ENCODE results near the gene MICU1. TPM values are rescaled to one million over a fixed set of nuclear protein-coding genes. Genes with fewer than 3 reads are reported as not detected.

Gene MICU1
- polyA plus RNA-seq, 1 of the 3 experiments (the other 2 are of a cell fraction): 24.6 TPM

- POLR2A ChIA-PET: no interaction called here
- CTCF ChIA-PET: interaction anchor here (0.7 kb wide), 1 partner anchor 44 kb away, joined by 3 read pairs; no protein-coding TSS in a partner anchor
- peaks cover 3% of the 10 kb centered on the region for H3F3A ChIP-seq (replicated peaks; ENCODE audit: insufficient read depth)
Observed at GRCh38 chr10:72407927-72408600, 217.8 kb downstream of the MICU1 start.

More at GRCh38 chr10:72407927-72408600, 217.8 kb downstream of the MICU1 start:
- Histone ChIP-seq H3K9ac (no peak overlapping the region), H4K20me1 (ENCODE audit: insufficient read depth) (no peaks in the 10 kb centered on the region), H3K27me3 (ENCODE audit: insufficient read depth) (no peaks in the 10 kb centered on the region), H3K4me3 (ENCODE audit: low read depth in 2 of 2, low read length in 1 of 2) (no peak overlapping the region), H3K79me2 (ENCODE audit: insufficient read depth) (no peaks in the 10 kb centered on the region), H3K27ac (ENCODE audit: low read depth in 2 of 2, low read length in 1 of 2) (no peak overlapping the region), H3K36me3 (replicated peaks in 1 of 2; ENCODE audit: control insufficient read depth in 1 of 2, insufficient read depth in 2 of 2, low read length in 1 of 2) (no peaks in the 10 kb centered on the region), H2AFZ (ENCODE audit: low read depth) (no peak overlapping the region), H3K9me3 (no peaks in the 10 kb centered on the region), H3K4me1 (ENCODE audit: control insufficient read depth in 1 of 2, insufficient read depth in 2 of 2, low read depth in 1 of 2, low read length in 1 of 2) (no peaks in the 10 kb centered on the region), H3K4me2 (no peak overlapping the region), H3K9me2 (no peaks in the 10 kb centered on the region)
- WGBS (ENCODE audit: low lambda C conversion rate): 94% methylated on average over 7 of the region's 7 CpGs
- no peak for DNase-seq
- TF ChIP-seq NRF1 (IDR thresholded peaks at IDR 0.05; ENCODE audit: low read depth, low read length) (no peak), ELF1 (IDR thresholded peaks at IDR 0.05) (no peak), YY1 (IDR thresholded peaks at IDR 0.05; ENCODE audit: low read depth) (no peak), RXRA (IDR thresholded peaks at IDR 0.05; ENCODE audit: borderline replicate concordance, low read depth) (no peak), TCF12 (IDR thresholded peaks at IDR 0.05) (no peak), USF2 (IDR thresholded peaks at IDR 0.05; ENCODE audit: borderline replicate concordance, low read depth, low read length) (no peak), FOXJ3 (CRISPR knock-in tag; IDR thresholded peaks at IDR 0.05) (no peak), SMC3 (IDR thresholded peaks at IDR 0.05; ENCODE audit: low read depth, low read length) (no peak), TAF1 (IDR thresholded peaks at IDR 0.05; ENCODE audit: borderline replicate concordance, low read depth, low read length) (no peak), PBX3 (IDR thresholded peaks at IDR 0.05) (no peak), RFX5 (IDR thresholded peaks at IDR 0.05; ENCODE audit: low read length) (no peak), SIN3A (IDR thresholded peaks at IDR 0.05; ENCODE audit: borderline replicate concordance, low read depth, low read length) (no peak), REST (IDR thresholded peaks at IDR 0.05; ENCODE audit: low read depth, low read length) (no peak)
